CD4-positive, alpha-beta memory T cell (primary cell): ENCODE results near the gene ARHGEF11. TPM values are rescaled to one million over a fixed set of nuclear protein-coding genes. Genes with fewer than 3 reads are reported as not detected.
A peak's percentile ranks its signal among the peaks of the same experiment; 100 is the strongest.

Experiments
- CTCF ChIA-PET: fragments of 350-600 bp; sonication (Branson Sonifier 250); formaldehyde crosslinking; loops from one replicate; lab custom pipeline; 2021; ENCODE audit warnings: inconsistent platforms; ENCODE audit not compliant: partially characterized antibody; lab: Charles Lee
- POLR2A ChIA-PET: fragments of 350-600 bp; sonication (Branson Sonifier 250); formaldehyde crosslinking; loops from one replicate; lab custom pipeline; 2021; ENCODE audit not compliant: partially characterized antibody; lab: Charles Lee
- DNase-seq, 5 donors: peaks; one replicate each; pipeline versions ENCODE4 v3.0.0 to v3.0.0-alpha.2; 2020 to 2022; ENCODE audit warnings: mixed read lengths in 1 of 5
- H3K27ac ChIP-seq: one replicate; pipeline ENCODE4 v1.7.0; 2013; ENCODE audit warnings: low read depth, low read length
- H3K27me3 ChIP-seq: 2 replicates; pipeline ENCODE4 v1.7.0; 2013; ENCODE audit warnings: mild to moderate bottlenecking, low read length, moderate library complexity; ENCODE audit not compliant: insufficient read depth
- H3K36me3 ChIP-seq: 2 replicates; pipeline ENCODE4 v1.7.0; 2013; ENCODE audit warnings: mild to moderate bottlenecking, low read length, moderate library complexity; ENCODE audit not compliant: insufficient read depth
- H3K4me1 ChIP-seq: 2 replicates; pipeline ENCODE4 v1.7.0; 2013; ENCODE audit warnings: mild to moderate bottlenecking, low read length, moderate library complexity; ENCODE audit not compliant: insufficient read depth
- H3K4me3 ChIP-seq, 2 donors: one replicate each; pipeline ENCODE4 v1.7.0; 2013; ENCODE audit warnings: low read length in 2 of 2, mild to moderate bottlenecking in 1 of 2
- H3K9me3 ChIP-seq, 2 donors: one replicate each; pipeline ENCODE4 v1.7.0; 2013; ENCODE audit warnings: low read length in 2 of 2, control low read depth in 1 of 2; ENCODE audit not compliant: control insufficient read depth in 1 of 2
- H3K27ac Mint-ChIP-seq, 7 donors: one replicate each; pipeline ENCODE4 v1.8.0; 2020 to 2021; ENCODE audit warnings: mixed read lengths in 7 of 7, mild to moderate bottlenecking in 6 of 7, inconsistent platforms in 3 of 7, moderate library complexity in 3 of 7
- H3K27me3 Mint-ChIP-seq, 2 donors: one replicate each; pipeline ENCODE4 v1.8.0; 2020 to 2021; ENCODE audit warnings: mixed read lengths in 2 of 2
- H3K36me3 Mint-ChIP-seq, 2 donors: one replicate each; pipeline ENCODE4 v1.8.0; 2020 to 2021; ENCODE audit warnings: mixed read lengths in 2 of 2, inconsistent platforms in 1 of 2, mild to moderate bottlenecking in 1 of 2
- H3K4me1 Mint-ChIP-seq, 4 donors: one replicate each; pipeline ENCODE4 v1.8.0; 2020 to 2021; ENCODE audit warnings: mixed read lengths in 4 of 4, mild to moderate bottlenecking in 1 of 4
- H3K4me3 Mint-ChIP-seq, 8 donors: one replicate each; pipeline ENCODE4 v1.8.0; 2020 to 2021; ENCODE audit warnings: mixed read lengths in 8 of 8, mild to moderate bottlenecking in 7 of 8, moderate library complexity in 6 of 8, inconsistent platforms in 3 of 8
- H3K9me3 Mint-ChIP-seq, 8 donors: one replicate each; pipeline ENCODE4 v1.8.0; 2020 to 2021; ENCODE audit warnings: mixed read lengths in 8 of 8, mild to moderate bottlenecking in 5 of 8, inconsistent platforms in 3 of 8, moderate library complexity in 1 of 8
- intact Hi-C: fragments of 100-400 bp; cut with micrococcal nuclease; formaldehyde crosslinking; loops from one replicate; pipeline ENCODE4 v1.15.1; 2023
- polyA plus RNA-seq, 2 donors: library from polyadenylated mRNA; unstranded; fragments of 300-500 nt; fragmentation: Illumina TruSeq; gene quantifications; one replicate each; pipeline ENCODE4 v1.2.3, GENCODE V29; 2021
- total RNA-seq, 2 experiments: library from RNA; stranded (reverse); gene quantifications; one replicate each; pipeline ENCODE4 v1.2.3, GENCODE V29; 2021

ARHGEF11 gene
- 10 to 100 TPM; 22.7 to 24.1 TPM for total RNA-seq
- 10 to 100 TPM in 1 of 2 donors, 1 to 10 TPM in 1; 7.9 to 19.1 TPM for polyA plus RNA-seq

GRCh38 chr1:157045250-157046218 lies at the start of gene ARHGEF11:
Gene ARHGEF11, minus strand, starts transcription at chr1:157045742. Its CDS starts 1,412 bp downstream, at chr1:157044330.
- ChIA-PET POLR2A (no interaction called here), CTCF (no interaction called here)
- H3K27me3 Mint-ChIP-seq = peaks cover 45 to 51% of the 10 kb centered on the region in 2 donors
- H3K27me3 ChIP-seq = peaks cover 25% of the 10 kb centered on the region
- peak within 1 kb of the TSS in 3 of 7 donors; percentile 40 to 54 (median 48) for H3K27ac Mint-ChIP-seq
- H3K4me1 ChIP-seq = peaks cover 10% of the 10 kb centered on the region
- H3K9me3 ChIP-seq = no peaks in the 10 kb centered on the region
- H3K36me3 Mint-ChIP-seq = peaks cover 0 to 1% of the 10 kb centered on the region in 2 donors
- H3K4me3 ChIP-seq = no peak within 1 kb of the TSS
- intact Hi-C loops = no loop called here
- peak in 2 of 5 donors; percentile 1 to 12 for DNase-seq
- peaks cover 8 to 11% (median 10%) of the 10 kb centered on the region in 4 donors for H3K4me1 Mint-ChIP-seq
- no peak within 1 kb of the TSS for H3K27ac ChIP-seq
- no peaks in the 10 kb centered on the region for H3K36me3 ChIP-seq
- peak within 1 kb of the TSS; percentile 90 to 99 (median 92) for H3K4me3 Mint-ChIP-seq
- H3K9me3 Mint-ChIP-seq = peaks cover 0 to 3% (median 0%) of the 10 kb centered on the region in 8 donors

- no peaks in the 10 kb centered on the region for H3K9me3 ChIP-seq
- H3K27me3 ChIP-seq = no peaks in the 10 kb centered on the region
- POLR2A ChIA-PET = interaction anchor here (1.0 kb wide), 1 partner anchor 38 kb away, joined by 4 read pairs; no protein-coding TSS in a partner anchor
- H3K27ac Mint-ChIP-seq = peak overlapping the region in 1 of 7 donors; percentile 36
- peaks cover 0 to 2% (median 0%) of the 10 kb centered on the region in 8 donors for H3K9me3 Mint-ChIP-seq
- H3K27ac ChIP-seq = no peak overlapping the region
- H3K4me1 ChIP-seq = peaks cover 5% of the 10 kb centered on the region
- no peak overlapping the region for H3K4me3 ChIP-seq
- H3K4me3 Mint-ChIP-seq = no peak overlapping the region
- intact Hi-C loops = no loop called here
- CTCF ChIA-PET = interaction anchor here (5.9 kb wide), 1 partner anchor 61 kb away, joined by 37 read pairs; no protein-coding TSS in a partner anchor
- H3K4me1 Mint-ChIP-seq = peaks cover 0 to 5% (median 4%) of the 10 kb centered on the region in 4 donors
- no peak for DNase-seq
- H3K36me3 Mint-ChIP-seq = no peaks in the 10 kb centered on the region
- H3K36me3 ChIP-seq = no peaks in the 10 kb centered on the region
- H3K27me3 Mint-ChIP-seq = peaks cover under 1% of the 10 kb centered on the region in 2 donors
These were observed 49.5 kb upstream of the ARHGEF11 start for GRCh38 chr1:157095091-157095490.

GRCh38 chr1:157092831-157093230 lies 47.3 kb upstream of the ARHGEF11 start:
- CTCF ChIA-PET = interaction anchor here (5.9 kb wide), 1 partner anchor 63 kb away, joined by 37 read pairs; no protein-coding TSS in a partner anchor
- Histone ChIP-seq H3K27ac (no peak overlapping the region), H3K9me3 (no peaks in the 10 kb centered on the region), H3K36me3 (no peaks in the 10 kb centered on the region), H3K27me3 (no peaks in the 10 kb centered on the region), H3K4me3 (no peak overlapping the region), H3K4me1 (peaks cover 5% of the 10 kb centered on the region)
- DNase-seq = no peak
- Mint-ChIP-seq H3K4me3 (no peak overlapping the region), H3K4me1 (peaks cover 0 to 6% (median 4%) of the 10 kb centered on the region in 4 donors), H3K9me3 (peaks cover 0 to 2% (median 0%) of the 10 kb centered on the region in 8 donors), H3K36me3 (no peaks in the 10 kb centered on the region), H3K27me3 (peaks cover 2% of the 10 kb centered on the region in 2 donors), H3K27ac (no peak overlapping the region)
- intact Hi-C loops = no loop called here
- POLR2A ChIA-PET = no interaction called here

GRCh38 chr1:157091668-157092273 lies 46.2 kb upstream of the ARHGEF11 start:
- H3K27me3 ChIP-seq = no peaks in the 10 kb centered on the region

GRCh38 chr1:157091186-157091585 lies 45.6 kb upstream of the ARHGEF11 start:
- Mint-ChIP-seq H3K27me3 (peaks cover 2% of the 10 kb centered on the region in 2 donors), H3K9me3 (no peaks in the 10 kb centered on the region), H3K36me3 (no peaks in the 10 kb centered on the region), H3K27ac (no peak overlapping the region), H3K4me3 (no peak overlapping the region), H3K4me1 (peaks cover 0 to 6% (median 4%) of the 10 kb centered on the region in 4 donors)
- POLR2A ChIA-PET = interaction anchor here (2.9 kb wide), 1 partner anchor 64 kb away, joined by 30 read pairs; no protein-coding TSS in a partner anchor
- peaks cover 5% of the 10 kb centered on the region for H3K4me1 ChIP-seq
- no peaks in the 10 kb centered on the region for H3K36me3 ChIP-seq
- no peaks in the 10 kb centered on the region for H3K9me3 ChIP-seq
- H3K27ac ChIP-seq = no peak overlapping the region
- H3K4me3 ChIP-seq = no peak overlapping the region
- H3K27me3 ChIP-seq = no peaks in the 10 kb centered on the region
- intact Hi-C loops = no loop called here
- DNase-seq = no peak
- CTCF ChIA-PET = interaction anchor here (0.8 to 7.0 kb wide), 13 partner anchors 10 to 87 kb away, joined by 3 to 460 read pairs (median 11); partner anchors contain the start of gene ETV3

More at GRCh38 chr1:157091668-157092273, 46.2 kb upstream of the ARHGEF11 start:
- DNase-seq = no peak
- Mint-ChIP-seq H3K9me3 (no peaks in the 10 kb centered on the region), H3K4me1 (peaks cover 0 to 6% (median 4%) of the 10 kb centered on the region in 4 donors), H3K27ac (no peak overlapping the region), H3K36me3 (no peaks in the 10 kb centered on the region), H3K27me3 (peaks cover 2% of the 10 kb centered on the region in 2 donors), H3K4me3 (no peak overlapping the region)
- ChIA-PET CTCF (interaction anchor here (7.0 kb wide), 1 partner anchor 64 kb away, joined by 460 read pairs; no protein-coding TSS in a partner anchor), POLR2A (no interaction called here)
- H3K36me3 ChIP-seq = no peaks in the 10 kb centered on the region
- H3K9me3 ChIP-seq = no peaks in the 10 kb centered on the region
- no peak overlapping the region for H3K27ac ChIP-seq
- no peak overlapping the region for H3K4me3 ChIP-seq
- intact Hi-C loops = no loop called here
- H3K4me1 ChIP-seq = peaks cover 5% of the 10 kb centered on the region

GRCh38 chr1:157090771-157091170 lies 45.2 kb upstream of the ARHGEF11 start:
- Histone ChIP-seq H3K4me1 (peaks cover 5% of the 10 kb centered on the region), H3K27me3 (no peaks in the 10 kb centered on the region), H3K4me3 (no peak overlapping the region), H3K36me3 (no peaks in the 10 kb centered on the region), H3K27ac (no peak overlapping the region), H3K9me3 (no peaks in the 10 kb centered on the region)
- peaks cover 2% of the 10 kb centered on the region in 2 donors for H3K27me3 Mint-ChIP-seq
- DNase-seq = no peak
- CTCF ChIA-PET = interaction anchor here (0.8 to 7.0 kb wide), 17 partner anchors 9 to 92 kb away, joined by 3 to 460 read pairs (median 8); partner anchors contain the start of gene ETV3
- H3K4me1 Mint-ChIP-seq = peaks cover 0 to 6% (median 3%) of the 10 kb centered on the region in 4 donors
- H3K36me3 Mint-ChIP-seq = no peaks in the 10 kb centered on the region
- H3K9me3 Mint-ChIP-seq = no peaks in the 10 kb centered on the region
- POLR2A ChIA-PET = interaction anchor here (2.9 kb wide), 1 partner anchor 64 kb away, joined by 30 read pairs; no protein-coding TSS in a partner anchor
- intact Hi-C loops = loop anchor here (1.0 kb wide), 1 partner anchor 66 kb away; no protein-coding TSS in a partner anchor
- H3K4me3 Mint-ChIP-seq = no peak overlapping the region
- peak overlapping the region in 1 of 7 donors; percentile 37 for H3K27ac Mint-ChIP-seq
